PC-9 (cell line): Measurements from ENCODE around the gene PERP. TPM values are rescaled to one million over a fixed set of nuclear protein-coding genes. Genes with fewer than 3 reads are reported as not detected.

Source experiments
- BruUV-seq: library from RNA; stranded (reverse); fragments of 400-500 nt; replicated peaks from 2 replicates; lab custom pipeline; 2021; lab: Mats Ljungman, UMichigan
- CTCF ChIA-PET: fragments of 300-600 bp; sonication (Branson Sonifier 250); formaldehyde crosslinking; loops from one replicate; lab custom pipeline; 2022; ENCODE audit warnings: antibody characterized with exemption; lab: Charles Lee
- POLR2A ChIA-PET: fragments of 300-600 bp; sonication (Branson Sonifier 250); formaldehyde crosslinking; loops from one replicate; lab custom pipeline; 2022; ENCODE audit warnings: antibody characterized with exemption; ENCODE audit not compliant: unreplicated experiment; lab: Charles Lee
- DNase-seq, 2 experiments: peaks; one replicate each; pipeline versions ENCODE4 v3.0.0 to v3.0.0-alpha.2; 2015 to 2022; ENCODE audit warnings: mixed read lengths in 1 of 2
- H2AFZ ChIP-seq: fragments of 200-600 bp; sonication (generic); 2 replicates; pipeline ENCODE4 v1.8.1; 2017; ENCODE audit warnings: antibody characterized with exemption
- H3F3A ChIP-seq: fragments of 200-600 bp; sonication (generic); 2 replicates; pipeline ENCODE4 v1.8.1; 2017; ENCODE audit warnings: antibody characterized with exemption, mild to moderate bottlenecking, low read depth; ENCODE audit not compliant: insufficient read depth
- H3K27ac ChIP-seq: fragments of 200-600 bp; sonication (generic); 2 replicates; pipeline ENCODE4 v1.6.1; 2016; ENCODE audit warnings: mixed run types
- H3K27me3 ChIP-seq: fragments of 200-600 bp; sonication (generic); 2 replicates; pipeline ENCODE4 v1.6.1; 2016; ENCODE audit warnings: low read depth, mixed run types; ENCODE audit not compliant: insufficient read depth
- H3K36me3 ChIP-seq: fragments of 200-600 bp; sonication (generic); 2 replicates; pipeline ENCODE4 v1.6.1; 2016; ENCODE audit warnings: low read depth, mixed run types
- H3K4me1 ChIP-seq: fragments of 200-600 bp; sonication (generic); replicated peaks from 2 replicates; pipeline ENCODE4 v1.6.1; 2016; ENCODE audit warnings: mixed run types; ENCODE audit not compliant: insufficient read depth
- H3K4me2 ChIP-seq: fragments of 200-600 bp; sonication (generic); 2 replicates; pipeline ENCODE4 v1.6.1; 2017; ENCODE audit warnings: mixed run types
- H3K4me3 ChIP-seq: fragments of 200-600 bp; sonication (generic); 2 replicates; pipeline ENCODE4 v1.6.1; 2016; ENCODE audit warnings: mixed run types
- H3K79me2 ChIP-seq: fragments of 200-600 bp; sonication (generic); 2 replicates; pipeline ENCODE4 v1.6.1; 2017; ENCODE audit warnings: low read depth, mixed run types
- H3K9me2 ChIP-seq: fragments of 200-600 bp; sonication (generic); 2 replicates; pipeline ENCODE4 v1.8.1; 2017; ENCODE audit warnings: mild to moderate bottlenecking; ENCODE audit not compliant: insufficient read depth
- H3K9me3 ChIP-seq: fragments of 200-600 bp; sonication (generic); 2 replicates; pipeline ENCODE4 v1.8.1; 2016; ENCODE audit warnings: low read depth; ENCODE audit not compliant: insufficient read depth
- H4K20me1 ChIP-seq: fragments of 200-600 bp; sonication (generic); 2 replicates; pipeline ENCODE4 v1.8.1; 2017; ENCODE audit not compliant: insufficient read depth
- CTCF ChIP-seq: fragments of 200-600 bp; sonication (generic); conservative IDR thresholded peaks from 2 replicates; pipeline ENCODE4 v1.6.1; 2017; ENCODE audit warnings: mixed run types, antibody characterized with exemption, mild to moderate bottlenecking, moderate library complexity
- EZH2 ChIP-seq: fragments of 200-600 bp; sonication (generic); IDR thresholded peaks from 2 replicates; pipeline ENCODE4 v1.8.0; 2017; ENCODE audit warnings: antibody characterized with exemption, low read depth
- intact Hi-C: fragments of 100-400 bp; cut with micrococcal nuclease; formaldehyde crosslinking; loops from one replicate; pipeline ENCODE4 v1.10.0; 2022; ENCODE audit not compliant: unreplicated experiment
- total RNA-seq: library from RNA; stranded (reverse); gene quantifications from 2 replicates; pipeline ENCODE4 v1.2.3, GENCODE V29; 2021

PERP gene
- total RNA-seq, 1 experiment from 2014 or later, result 93.0 TPM

DNA sequence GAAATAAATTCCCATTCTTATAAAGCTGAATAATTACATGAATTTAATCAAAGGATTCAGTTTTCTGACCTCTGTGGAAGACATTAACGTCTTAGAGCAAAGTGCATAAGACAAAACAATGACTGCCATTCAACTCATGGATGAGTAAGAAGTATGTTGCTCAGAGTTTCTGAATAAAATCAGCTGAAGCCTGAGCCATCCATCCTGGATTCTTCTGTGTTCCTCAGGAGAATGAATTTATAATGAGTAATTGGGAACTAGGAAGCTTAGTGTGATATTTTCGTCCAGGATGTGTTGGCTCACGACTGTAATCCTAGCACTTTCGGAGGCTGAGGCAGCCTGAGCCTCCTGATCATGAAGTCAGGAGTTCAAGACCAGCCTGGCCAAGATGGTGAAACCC lies 62.8 kb downstream of the PERP start:
- BruUV-seq, result no TSS peak
- Histone ChIP-seq H3F3A (no peaks in the 10 kb centered on the region), H3K4me3 (no peak overlapping the region), H3K9me2 (no peaks in the 10 kb centered on the region), H3K79me2 (no peaks in the 10 kb centered on the region), H3K27me3 (no peaks in the 10 kb centered on the region), H3K9me3 (no peaks in the 10 kb centered on the region; the same call in 1 of the 2 replicates), H3K4me2 (no peak overlapping the region), H3K36me3 (no peaks in the 10 kb centered on the region), H2AFZ (no peak overlapping the region), H3K4me1 (no peaks in the 10 kb centered on the region), H3K27ac (no peak overlapping the region), H4K20me1 (no peaks in the 10 kb centered on the region)
- TF ChIP-seq EZH2 (no peak), CTCF (no peak)
- CTCF ChIA-PET, result interaction anchor here (0.6 kb wide), 1 partner anchor 10 kb away, joined by 15 read pairs; no protein-coding TSS in a partner anchor
- DNase-seq, result no peak
- POLR2A ChIA-PET, result no interaction called here
- intact Hi-C loops, result no loop called here

Other genes starting within 250 kb of the PERP start
- 7.2 and 7.8 TPM in 2 replicates for gene TNFAIP3, start 240.2 kb downstream of the PERP start, total RNA-seq
- gene ARFGEF3, start 54.5 kb upstream of the PERP start, total RNA-seq, result 9.9 and 10.0 TPM in 2 replicates
- gene PBOV1, start 111.1 kb upstream of the PERP start, total RNA-seq, result not detected in 2 replicates